GDM1 (cell line): Measurements from ENCODE around the gene RFTN1.

ENCODE experiments used
- DNase-seq: peaks from one replicate; lab custom pipeline; 2025; lab: John Stamatoyannopoulos, UW

The RFTN1 gene

DNA sequence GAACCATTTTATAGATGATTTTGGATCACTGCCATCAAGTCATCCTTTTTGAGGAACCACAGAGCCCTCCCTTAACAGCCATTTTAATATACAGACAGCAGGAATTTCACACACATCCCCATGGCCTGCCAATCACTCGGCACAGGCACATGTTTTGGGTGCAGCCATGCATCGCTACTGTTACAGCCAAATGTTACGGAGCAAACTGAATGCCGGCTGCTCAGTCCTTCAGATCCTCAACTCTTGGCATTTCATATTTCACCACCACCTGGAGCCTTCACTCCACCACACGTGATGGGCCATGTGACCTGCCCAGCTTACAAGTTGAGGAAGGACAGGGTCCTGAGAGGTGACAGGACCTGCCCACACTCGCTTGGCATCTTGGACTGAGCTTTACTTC is 157.7 kb downstream of the RFTN1 start:
- no peak for DNase-seq

GRCh38 chr3:16354291-16354690 is 159.2 kb downstream of the RFTN1 start:
- DNase-seq: no peak

GRCh38 chr3:16352428-16352827 is 161.1 kb downstream of the RFTN1 start:
- no peak for DNase-seq

DNA sequence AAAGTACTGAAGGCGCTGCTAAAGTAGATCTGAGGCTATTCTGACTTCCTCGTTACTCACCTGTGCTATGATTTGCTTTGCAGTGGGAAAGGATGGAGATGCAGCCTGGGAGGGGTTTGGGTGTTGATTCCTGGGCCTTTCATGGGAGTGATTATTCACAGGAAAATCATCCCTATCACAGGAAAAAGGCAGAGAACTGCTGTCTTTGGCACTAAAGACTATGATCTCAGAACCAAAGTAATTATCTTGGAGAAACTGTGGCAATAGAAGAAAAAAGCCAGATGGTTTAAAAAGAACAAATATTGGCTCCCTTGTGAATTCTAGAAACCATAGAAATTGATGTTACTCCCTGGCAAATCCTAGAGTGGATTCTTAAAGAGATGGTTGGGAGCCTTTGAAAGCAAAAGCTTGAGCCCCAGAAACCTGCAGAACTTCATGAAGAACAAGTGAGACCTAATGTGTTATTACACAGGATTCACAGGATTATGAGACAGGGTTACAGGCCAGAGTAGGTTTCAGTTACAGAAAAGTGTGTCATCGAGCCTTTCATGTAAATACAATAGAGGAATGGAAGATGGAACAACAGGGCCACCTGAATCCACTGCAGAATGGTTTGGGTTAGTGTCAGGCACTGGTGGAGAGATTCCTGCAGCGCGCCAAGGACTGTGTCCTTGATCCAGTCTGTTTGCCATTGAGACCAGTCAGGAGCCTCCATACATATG is 162.7 kb downstream of the RFTN1 start:
- no peak for DNase-seq

DNA sequence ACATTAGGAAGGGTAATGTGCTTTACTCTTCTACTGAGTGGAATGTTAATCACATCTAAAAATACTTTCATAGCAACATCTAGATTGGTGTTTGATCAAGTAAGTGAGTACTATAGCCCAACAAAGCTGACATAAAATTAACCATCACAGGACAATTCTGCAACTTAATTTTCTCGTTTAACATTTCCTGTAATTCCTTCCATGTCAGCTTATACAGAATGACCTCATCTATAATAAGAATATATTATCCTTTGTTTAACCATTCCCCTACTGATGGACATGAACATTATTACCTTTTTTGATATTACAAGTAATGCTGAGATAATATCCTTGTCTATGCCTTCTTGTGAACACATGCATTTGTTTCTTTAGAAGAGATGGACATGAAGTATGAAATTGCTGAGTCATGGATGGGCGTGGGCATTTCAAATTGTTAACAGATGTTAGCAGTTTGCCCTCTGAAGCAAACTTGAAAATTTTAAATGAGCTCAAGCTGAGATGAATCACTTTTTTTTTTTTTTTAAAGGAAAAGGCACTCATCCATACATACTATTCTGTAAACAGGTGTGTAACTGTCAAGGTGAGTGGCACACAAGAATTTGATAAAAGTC is 163.4 kb downstream of the RFTN1 start:
- DNase-seq: no peak

DNA sequence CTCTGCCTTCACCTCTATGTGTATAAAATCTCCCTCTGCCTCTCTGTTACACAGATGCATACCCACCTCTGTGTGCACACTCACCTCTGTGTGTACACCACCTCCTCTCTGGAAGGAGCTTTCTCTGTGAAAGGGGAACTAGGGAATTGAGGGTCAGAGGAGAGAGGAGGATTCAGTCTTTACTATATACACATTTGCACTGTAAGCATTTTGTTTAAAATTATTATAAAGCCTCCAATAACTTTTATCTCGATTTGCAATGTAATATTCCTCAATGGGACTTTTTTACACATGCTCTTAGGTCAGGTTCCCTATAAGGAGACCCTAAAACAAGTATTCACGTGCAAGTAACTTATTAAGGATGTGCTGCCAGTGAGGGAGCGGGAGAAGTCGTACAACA is 166.0 kb downstream of the RFTN1 start:
- no peak for DNase-seq

DNA sequence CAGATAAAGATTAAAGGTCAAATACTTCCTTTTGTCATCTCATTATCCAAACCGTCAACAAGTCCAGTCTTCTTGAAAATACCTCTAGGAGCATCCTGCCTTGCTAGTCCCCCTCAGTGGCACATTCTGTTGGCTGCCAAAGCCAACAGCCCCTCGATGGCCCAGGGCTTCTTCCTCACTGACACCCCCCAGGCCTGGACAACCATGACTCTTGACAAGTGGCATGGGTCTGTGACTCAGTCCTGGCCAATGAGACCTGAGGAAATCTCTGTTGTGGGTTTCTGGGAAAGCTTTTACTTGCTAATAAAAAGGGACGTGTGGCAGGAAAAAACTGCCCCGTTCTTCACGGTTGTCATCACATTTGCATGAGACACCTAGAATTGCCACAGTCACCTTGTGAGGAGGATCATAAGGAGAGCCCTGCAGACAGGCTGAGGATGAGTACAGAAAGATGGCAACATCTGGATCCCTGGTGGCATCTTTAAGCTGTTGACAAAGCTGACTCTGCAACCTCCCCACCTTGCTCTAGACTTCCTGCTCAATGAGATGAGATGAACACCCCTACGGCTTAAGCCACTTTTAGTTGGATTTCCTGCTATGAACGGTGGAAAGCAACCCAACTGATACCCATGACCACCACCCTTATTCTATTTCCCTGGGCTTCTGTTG is 167.0 kb downstream of the RFTN1 start:
- no peak for DNase-seq

GRCh38 chr3:16343101-16343500 is 170.4 kb downstream of the RFTN1 start:
- DNase-seq: no peak

- DNase-seq: no peak
Measured at GRCh38 chr3:16338999-16339398, 174.5 kb downstream of the RFTN1 start.

GRCh38 chr3:16337856-16338540 is 175.5 kb downstream of the RFTN1 start:
- DNase-seq: no peak

GRCh38 chr3:16336825-16337224 is 176.7 kb downstream of the RFTN1 start:
- no peak for DNase-seq

GRCh38 chr3:16335772-16336645 is 177.5 kb downstream of the RFTN1 start:
- DNase-seq: no peak

DNA sequence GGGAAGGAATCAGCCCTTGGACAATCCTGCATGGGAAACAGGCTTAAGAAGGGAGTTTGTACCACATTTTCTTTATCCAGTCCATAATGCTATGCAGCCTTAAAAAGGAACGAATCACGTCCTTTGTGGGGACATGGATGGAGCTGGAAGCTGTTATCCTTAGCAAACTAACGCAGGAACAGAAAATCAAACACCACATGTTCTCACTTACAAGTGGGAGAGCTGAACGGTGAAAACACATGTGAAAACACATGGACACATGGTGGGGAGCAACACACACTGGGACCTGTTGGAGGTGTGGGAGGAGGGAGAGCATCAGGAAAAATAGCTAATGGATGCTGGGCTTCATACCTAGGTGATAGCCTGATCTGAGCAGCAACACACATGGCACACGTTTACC is 178.2 kb downstream of the RFTN1 start:
- DNase-seq: no peak

- no peak for DNase-seq
Measured at GRCh38 chr3:16334909-16335308, 178.6 kb downstream of the RFTN1 start.

DNA sequence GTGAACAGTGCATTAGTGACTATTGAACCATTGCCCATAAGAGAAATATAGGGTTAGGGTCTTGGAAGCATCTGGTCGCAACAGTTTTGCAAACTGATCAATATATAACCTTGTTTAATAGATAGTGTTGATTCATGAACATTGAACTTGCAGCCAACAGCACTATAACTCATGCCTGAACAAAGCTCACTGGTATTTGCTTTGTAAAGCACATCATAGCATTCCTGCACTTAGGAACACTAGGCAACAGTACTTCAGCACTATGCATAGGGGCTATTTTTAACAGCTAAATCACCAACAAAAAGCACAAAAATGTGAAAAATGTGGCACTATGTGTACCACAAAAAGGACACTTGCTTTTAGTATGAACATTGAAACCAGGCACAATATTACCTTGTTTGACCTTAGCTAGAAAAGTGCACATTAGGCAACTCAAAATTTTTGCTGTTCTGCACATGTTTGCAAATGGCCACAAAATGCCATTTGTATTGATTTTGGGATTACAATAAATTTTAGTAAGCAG is 180.5 kb downstream of the RFTN1 start:
- DNase-seq: no peak

- no peak for DNase-seq
Measured at GRCh38 chr3:16331319-16331883, 182.1 kb downstream of the RFTN1 start.

DNA sequence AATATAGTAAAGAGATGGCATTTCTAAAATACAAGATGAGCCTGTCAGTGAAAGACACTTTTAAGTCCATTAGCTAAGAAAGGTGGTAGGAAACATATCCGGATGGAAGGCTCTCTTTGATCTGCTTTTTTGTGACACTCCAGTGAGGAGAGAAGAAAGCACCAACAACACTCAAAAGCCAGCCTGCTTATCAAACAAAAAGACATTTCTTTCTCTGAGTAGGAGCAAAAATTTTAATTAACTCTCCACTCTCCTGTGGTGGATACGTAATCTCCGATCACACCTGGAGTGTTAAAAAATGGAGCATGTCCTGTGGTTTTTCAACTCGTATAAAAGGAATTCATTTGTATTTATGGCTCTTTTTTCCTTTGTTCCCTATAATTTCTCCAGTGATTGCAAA is 183.1 kb downstream of the RFTN1 start:
- DNase-seq: no peak

DNA sequence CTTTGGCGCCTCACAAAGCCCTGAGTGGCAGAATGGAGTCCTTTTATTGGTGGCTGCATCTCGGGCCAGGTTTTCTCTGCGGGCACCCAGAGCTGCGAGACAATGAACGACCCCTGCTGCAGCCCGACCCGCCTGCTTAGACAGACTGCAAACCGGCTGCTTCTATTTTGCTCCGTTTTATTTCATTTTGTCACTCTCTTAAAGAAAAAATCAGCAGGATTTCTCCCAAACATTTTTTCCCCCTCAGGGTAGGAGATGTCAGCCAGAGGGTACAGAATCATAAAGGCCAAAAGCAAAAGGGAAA is 183.7 kb downstream of the RFTN1 start:
- no peak for DNase-seq

GRCh38 chr3:16329036-16329825 is 184.3 kb downstream of the RFTN1 start:
- DNase-seq: no peak

DNA sequence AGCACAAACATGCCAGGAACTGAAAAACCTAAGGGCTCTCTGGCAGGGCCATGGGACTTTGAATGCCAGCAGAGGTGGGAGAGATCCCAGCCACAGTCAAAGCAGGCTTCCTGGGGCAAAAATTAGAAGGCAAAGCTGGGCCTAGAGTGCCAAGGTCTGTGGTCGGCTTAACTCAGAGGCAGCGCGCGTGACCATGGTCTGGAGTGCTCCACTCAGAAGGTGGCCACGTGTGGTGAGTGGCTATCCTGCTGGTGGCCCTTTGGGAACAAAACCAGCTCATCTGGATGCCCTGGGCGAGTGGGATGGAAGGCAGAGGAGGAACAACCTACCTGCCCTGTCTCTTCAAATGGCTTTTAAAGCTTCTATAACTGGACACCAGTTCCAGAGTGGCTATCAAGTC is 185.4 kb downstream of the RFTN1 start:
- DNase-seq: no peak
